ENCODE measurements around the gene YJEFN3.

Gene YJEFN3

GRCh38 chr19:19507354-19507753, 21.4 kb upstream of the YJEFN3 start:
- TF ChIP-seq CTCF (IDR thresholded peaks at IDR 0.05; ENCODE audit: low read depth, low read length): no peak
- no peak overlapping the region for H3K4me3 ChIP-seq (ENCODE audit: low read depth, low read length)

- TF ChIP-seq CTCF (IDR thresholded peaks at IDR 0.05; ENCODE audit: low read depth, low read length): no peak
- no peak overlapping the region for H3K4me3 ChIP-seq (ENCODE audit: low read depth, low read length)
These were observed 20.5 kb upstream of the YJEFN3 start for GRCh38 chr19:19508217-19508616.

GRCh38 chr19:19510432-19510831, 18.3 kb upstream of the YJEFN3 start:
- H3K4me3 ChIP-seq (ENCODE audit: low read depth, low read length): no peak overlapping the region
- TF ChIP-seq CTCF (IDR thresholded peaks at IDR 0.05; ENCODE audit: low read depth, low read length): no peak

GRCh38 chr19:19513682-19514081, 15.0 kb upstream of the YJEFN3 start:
- no peak for TF ChIP-seq CTCF (IDR thresholded peaks at IDR 0.05; ENCODE audit: low read depth, low read length)
- H3K4me3 ChIP-seq (ENCODE audit: low read depth, low read length): no peak overlapping the region

GRCh38 chr19:19514215-19514657, 14.5 kb upstream of the YJEFN3 start:
- no peak for TF ChIP-seq CTCF (IDR thresholded peaks at IDR 0.05; ENCODE audit: low read depth, low read length)
- H3K4me3 ChIP-seq (ENCODE audit: low read depth, low read length): no peak overlapping the region

GRCh38 chr19:19514881-19515641, 13.7 kb upstream of the YJEFN3 start, which contains the start of gene TSSK6:
Gene TSSK6 (minus strand): TSS chr19:19515548. CDS start chr19:19515427, 121 bp downstream.
- TF ChIP-seq CTCF (IDR thresholded peaks at IDR 0.05; ENCODE audit: low read depth, low read length): no peak
- peak within 1 kb of the TSS; percentile 82 for H3K4me3 ChIP-seq (ENCODE audit: low read depth, low read length)

- no peak for TF ChIP-seq CTCF (IDR thresholded peaks at IDR 0.05; ENCODE audit: low read depth, low read length)
- H3K4me3 ChIP-seq (ENCODE audit: low read depth, low read length): peak within 1 kb of the TSS; percentile 82
These were observed 12.8 kb upstream of the YJEFN3 start, which contains the start of gene NDUFA13 for GRCh38 chr19:19515642-19516519. Gene NDUFA13 (plus strand): TSS chr19:19516225. CDS start chr19:19516239, 14 bp downstream.
